Activated CD4-positive, alpha-beta T cell treated with anti-CD3 and anti-CD28 coated beads for 4 hours (primary cell): ENCODE measurements around the gene ALDH3A1.
A peak's percentile ranks its signal among the peaks of the same experiment; 100 is the strongest.

Experiments
- DNase-seq, 2 donors: peaks; one replicate each; pipeline ENCODE4 v3.0.0-alpha.2; 2020

ALDH3A1 gene

DNA sequence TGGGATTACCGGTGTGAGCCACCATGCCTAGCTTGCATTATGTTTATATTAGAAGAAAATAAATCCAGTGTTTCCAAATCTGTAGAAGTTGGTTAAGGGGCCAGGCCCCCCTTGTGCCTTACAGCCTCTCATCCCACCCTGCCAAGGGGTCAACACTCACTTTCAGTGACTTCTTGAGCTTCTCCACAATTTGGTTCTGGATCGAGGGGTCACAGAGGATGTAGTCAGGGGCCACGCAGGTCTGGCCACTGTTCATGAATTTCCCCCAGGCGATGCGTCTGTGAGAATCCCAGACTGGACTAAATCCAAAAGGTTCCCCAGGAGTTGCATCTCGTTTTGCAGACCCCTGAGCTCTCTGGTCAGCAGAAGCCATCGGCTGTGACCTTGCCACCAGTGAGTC lies 7.2 kb downstream of the ALDH3A1 start:
- DNase-seq: no peak

DNA sequence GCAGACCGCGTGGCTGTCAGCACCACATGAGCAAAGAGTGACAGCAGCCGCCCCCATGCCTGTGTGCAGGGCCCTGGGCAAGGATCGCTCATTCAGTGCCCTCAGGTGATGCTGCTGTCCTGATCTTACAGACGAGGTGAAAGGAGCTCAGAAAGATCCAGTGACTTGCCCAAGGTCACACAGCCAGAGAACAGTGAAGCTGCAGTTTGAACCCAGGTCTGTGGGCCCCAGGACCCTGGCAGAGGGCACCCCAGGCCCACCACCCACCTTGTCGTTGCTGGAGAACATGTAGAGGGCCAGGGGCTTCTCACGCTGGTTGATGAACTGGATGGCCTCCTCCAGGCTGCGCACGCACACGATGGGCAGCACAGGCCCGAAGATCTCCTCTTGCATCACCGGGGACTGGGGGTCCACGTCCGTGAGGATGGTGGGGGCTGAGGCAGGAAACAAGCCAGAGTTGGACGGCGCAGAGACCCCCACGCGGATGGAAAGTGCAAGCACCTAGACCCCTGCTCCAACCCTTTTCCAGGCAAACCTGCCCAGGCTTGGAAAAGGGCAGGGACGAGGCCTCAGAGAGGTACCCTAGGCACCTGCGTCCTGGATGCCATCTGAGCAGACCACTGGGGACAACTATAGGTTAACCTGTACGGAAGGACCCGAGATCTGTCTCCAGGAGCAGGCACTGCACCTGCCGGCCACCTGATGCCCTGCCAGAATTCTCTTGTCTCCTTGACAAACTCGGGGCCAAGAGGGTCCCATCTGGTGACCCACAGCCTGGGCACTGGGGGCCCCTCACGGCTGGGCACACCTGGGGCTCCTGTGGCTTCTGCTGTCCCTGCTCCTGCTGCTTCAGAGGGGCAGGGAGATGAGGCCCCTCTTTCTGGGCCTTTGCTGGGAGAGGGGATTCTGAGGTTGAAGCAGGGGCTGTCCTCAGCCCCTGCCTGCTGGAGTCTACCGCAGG lies 8.6 kb downstream of the ALDH3A1 start:
- DNase-seq: no peak

DNA sequence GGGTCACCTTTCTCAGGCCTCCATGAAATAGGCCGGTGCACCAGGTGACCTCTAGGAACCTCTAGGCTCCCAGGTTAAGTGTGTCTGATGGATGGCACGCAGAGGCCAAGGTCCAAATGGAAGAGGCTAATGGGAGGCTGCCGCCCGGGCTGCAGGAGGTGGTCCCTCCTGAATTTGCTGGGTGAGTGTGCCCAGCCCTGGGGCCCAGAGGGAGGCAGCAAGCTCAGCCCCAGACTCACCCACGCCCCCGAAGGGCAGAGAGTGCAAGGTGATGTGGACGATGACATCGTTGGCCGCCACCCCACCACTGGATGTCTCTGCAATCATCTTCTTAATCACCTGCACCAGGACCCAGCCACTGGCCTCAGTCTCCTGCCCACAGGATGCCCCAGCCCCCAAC lies 9.3 kb downstream of the ALDH3A1 start:
- no peak for DNase-seq

DNA sequence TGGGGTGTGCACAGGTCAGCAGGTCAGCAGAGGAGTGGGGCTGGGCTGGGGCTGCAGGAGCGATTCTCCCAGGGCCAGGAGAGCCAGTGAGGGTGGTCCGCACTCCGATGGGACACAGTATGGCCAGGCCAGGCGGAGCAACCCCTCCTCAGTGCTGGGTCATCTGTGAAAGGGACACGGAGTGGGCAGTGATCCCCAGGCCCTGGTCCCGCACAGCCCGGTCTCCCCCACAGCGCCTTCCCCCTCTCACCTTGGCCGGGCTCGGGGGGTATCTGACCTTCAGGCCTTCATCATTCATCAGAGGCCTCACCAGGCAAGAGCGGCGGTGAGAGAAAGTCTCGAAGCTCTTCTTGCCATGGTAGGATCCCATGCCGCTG lies 10.0 kb downstream of the ALDH3A1 start:
- DNase-seq: no peak

DNA sequence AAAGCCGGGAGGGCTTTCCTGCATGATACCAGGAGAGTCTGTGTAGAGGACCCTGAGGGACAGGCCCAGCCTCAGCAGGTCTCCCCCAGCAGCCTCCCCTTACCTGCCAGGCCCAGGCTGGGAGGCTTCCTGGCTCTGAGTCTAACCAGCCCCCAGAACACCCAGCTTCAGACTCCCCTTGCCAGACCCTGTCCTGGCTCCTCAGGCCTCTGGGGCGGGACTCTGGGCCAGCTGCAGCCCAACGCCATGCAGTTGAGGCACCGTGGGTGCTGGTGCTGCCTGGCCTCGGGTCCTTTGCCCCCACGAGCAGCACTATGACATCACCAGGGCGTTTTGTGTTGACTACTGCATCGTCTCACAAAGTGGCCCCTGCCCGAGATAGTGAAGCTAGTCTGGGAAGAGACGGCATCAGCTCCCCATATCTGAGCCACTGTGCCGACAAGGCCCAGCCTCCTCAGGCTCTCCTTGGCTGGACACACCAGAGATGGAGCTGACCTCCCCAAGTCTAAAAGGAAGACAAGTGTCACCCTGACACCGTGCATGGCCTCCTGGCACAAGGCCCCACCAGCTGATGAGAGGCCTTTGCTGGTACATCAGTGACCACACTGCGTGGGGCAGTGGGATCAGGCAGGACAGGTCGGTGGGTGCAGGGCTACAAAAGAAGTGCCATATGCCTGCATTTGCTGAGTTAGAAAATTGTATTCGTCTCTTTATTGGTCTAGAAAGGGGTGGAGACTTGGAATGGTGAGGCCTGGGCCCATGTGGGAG lies 10.6 kb downstream of the ALDH3A1 start:
- DNase-seq: no peak

DNA sequence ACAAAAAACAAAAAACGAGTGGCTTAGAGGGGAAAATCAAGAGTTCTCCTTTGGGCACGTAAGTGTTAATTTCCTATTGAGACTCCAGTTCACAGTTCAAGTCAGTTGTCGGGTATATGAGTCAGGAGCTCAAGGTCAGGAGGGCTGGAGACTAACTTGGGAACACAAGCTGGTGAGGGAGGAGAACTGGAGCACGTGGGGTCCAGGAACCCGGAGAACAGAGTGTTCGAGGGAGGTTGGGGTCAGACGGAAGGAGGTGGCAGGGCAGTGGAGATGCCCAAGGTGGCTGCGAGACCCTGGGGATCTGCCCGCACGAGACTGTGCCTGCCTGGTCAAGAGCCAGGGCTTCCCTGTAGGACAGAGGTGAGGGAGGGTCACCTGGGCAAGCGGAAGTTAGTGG lies 12.0 kb downstream of the ALDH3A1 start:
- no peak for DNase-seq

DNA sequence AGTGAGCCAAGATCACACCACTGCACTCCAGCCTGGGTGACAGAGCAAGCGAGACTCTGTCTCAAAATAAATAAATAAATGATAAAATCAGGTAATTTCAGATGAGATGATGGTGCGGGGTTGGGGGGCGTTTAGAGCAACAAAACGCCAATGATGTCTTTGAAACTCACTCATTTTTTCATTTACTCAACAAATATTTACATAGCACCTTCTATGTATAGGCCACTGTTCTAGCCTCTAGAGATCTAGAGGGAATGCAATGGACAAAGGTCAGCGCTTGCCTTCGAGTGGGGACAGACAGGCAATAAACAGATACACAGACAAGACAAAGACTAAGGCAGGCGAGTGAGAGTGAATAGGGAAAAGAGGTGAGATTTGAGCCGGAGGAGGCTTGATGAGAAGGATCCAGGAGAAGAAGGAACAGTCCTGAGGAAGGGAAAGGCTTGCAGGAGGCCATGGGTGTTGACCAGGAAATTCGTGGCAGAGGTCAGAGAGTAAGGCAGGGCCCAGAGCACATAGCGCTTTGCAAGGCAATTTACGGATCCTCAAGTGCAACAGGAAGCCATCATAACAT lies 14.1 kb downstream of the ALDH3A1 start:
- DNase-seq: no peak

DNA sequence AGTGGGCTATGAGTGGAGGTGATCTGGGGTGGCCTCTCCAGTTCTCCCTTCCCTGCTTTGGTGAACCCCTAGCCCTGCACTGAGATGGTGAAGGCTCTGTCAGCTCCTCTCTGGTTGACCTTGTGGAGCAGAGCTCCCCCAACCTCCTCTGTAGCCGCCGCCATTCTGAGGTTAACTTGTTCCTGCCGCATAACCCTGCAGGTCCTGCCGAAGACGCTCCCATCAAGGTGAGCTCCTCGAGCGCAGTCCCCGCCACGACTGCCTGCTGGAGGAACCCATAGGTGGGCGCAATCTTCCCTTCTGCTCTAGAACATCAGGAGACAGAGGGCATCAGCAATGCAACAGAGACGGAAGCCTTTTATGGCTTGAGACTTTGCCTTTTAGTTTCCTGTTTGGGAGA lies 16.5 kb downstream of the ALDH3A1 start:
- no peak for DNase-seq

DNA sequence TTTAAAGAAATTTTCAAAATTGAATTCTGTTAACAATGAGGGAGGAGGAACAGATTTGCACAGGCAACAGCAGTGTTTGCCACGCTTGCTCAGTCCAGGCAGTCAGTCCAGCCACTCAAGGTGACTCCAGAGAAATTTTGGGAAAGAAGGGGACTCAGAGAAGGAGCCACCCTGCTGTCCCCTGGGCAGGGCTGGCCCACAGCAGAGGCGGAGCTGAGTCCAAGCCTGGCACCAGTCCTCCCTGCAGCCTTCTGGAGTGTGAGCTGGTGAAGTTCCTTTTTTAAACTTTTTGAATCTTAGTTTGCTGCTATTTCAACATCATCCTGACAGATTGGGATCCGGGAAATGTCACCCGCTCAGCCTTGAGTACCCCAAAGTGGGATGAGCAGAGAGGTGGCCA lies 17.3 kb downstream of the ALDH3A1 start:
- no peak for DNase-seq

DNA sequence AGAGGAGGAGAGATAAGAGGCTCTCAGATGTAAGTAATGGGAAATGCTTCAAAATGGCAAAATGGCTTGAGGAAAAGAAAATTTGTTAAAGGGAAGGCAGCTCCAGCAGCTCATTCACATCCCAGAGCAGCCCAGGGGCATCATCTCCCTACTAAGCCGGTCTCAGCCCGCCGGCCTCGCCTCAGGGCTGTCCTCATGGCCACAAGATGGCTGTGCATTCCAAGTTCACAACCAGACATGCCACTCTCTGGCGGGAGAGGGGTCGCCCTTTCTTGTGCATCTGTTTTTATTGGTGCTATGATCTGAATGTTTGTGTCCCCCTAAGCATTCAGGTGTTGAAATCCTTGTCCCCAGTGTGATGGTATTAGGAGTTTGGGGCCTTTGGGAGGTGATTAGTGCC lies 18.2 kb downstream of the ALDH3A1 start:
- no peak for DNase-seq

DNA sequence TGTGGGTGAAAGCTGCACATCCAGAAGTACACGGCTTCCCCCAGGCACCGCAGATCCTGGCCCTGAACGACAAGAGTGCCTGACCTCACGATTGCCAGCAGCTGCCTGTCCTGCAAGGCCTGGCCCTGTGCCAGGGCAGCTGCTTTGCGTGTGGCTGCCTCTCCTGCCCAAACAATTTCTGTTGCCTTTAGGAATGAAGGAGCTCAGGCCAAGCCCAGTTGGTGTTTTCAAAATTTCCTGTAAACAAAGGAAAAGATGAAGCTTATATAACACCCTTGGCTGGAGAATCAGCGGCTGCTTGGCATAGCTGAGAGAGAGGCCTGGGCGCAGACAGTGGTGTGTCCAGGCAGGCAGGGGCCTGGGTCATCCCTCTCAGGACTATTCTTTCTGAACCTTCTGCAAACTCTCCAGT lies 20.0 kb downstream of the ALDH3A1 start:
- DNase-seq: no peak

DNA sequence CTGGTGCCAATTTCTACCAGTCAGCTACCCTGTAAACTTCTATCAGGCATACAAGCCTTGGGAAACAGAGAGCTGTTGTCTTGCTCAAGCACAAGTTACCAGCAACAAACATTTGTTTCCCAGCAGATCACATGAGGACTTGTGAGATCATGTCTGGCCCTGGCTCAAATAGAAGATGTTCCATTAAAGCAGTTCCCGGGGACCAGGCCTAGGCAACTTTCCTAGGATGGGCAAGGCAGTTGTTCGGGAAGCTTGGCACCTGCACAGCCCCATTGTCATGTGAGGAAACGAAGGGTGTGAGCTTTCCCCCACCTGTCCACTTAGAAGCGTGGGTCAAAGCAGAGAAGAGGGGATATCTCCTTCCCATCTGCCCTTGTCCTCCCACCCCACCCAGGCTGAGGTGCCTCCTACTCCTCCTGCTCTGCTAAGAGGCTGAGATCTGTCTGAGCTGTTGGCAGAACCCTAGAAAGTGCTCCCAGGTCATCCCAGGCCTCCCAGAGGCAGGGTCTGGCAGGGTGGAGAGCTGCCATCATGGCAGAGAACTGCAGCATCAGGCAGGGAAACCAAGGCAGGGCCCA lies 20.5 kb downstream of the ALDH3A1 start:
- DNase-seq: no peak

DNA sequence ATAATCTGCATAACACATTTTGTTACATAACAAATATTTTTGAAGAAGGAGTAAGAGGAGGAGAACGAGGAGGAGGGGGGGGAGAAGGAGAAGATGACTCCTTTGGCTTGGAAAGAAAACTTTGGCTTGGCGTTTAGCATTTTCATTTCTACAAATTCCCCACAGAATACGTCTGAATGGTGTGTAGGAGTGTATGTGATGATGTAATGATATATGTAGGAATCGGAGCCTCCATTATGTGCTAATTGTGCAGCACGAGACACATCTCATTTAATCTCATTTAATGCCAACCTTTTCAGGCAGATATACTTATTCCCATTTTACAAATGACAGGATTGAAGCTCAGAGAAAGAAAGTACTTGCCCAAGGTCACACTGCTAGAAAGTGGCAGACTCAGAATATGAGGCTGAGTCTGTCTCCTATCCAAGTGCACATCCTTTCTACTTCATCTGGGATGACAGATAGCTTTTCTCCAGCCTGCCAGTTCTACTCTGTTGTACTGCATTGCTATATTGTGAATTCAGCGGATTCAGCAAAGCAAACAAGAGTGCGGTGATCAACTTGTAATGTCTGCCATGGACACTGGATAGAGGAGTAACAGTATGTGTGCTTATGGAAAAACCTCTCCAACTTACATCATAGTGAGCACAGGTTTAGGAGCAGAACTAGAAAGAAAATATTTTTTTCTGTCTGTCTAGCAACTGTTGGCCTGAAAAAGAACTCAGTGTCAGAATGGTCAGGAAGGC lies 21.3 kb downstream of the ALDH3A1 start:
- no peak for DNase-seq

DNA sequence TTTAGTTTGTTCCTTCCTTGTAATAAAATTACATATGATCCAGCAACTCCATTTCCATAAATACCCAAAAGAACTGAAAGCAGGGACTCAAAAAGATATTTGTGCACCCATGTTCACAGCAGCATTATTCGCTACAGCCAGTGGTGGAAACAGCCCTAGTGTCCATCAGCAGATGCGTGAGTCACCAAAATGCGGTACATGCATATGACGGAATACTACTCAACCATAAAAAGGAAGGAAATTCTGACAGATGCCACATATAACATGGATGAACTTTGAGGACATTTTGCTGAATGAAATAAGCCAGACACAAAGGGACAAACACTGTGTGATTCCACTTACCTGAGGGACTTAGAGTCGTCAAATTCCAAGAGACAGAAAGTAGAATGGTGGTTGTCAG lies 22.6 kb downstream of the ALDH3A1 start:
- no peak for DNase-seq

DNA sequence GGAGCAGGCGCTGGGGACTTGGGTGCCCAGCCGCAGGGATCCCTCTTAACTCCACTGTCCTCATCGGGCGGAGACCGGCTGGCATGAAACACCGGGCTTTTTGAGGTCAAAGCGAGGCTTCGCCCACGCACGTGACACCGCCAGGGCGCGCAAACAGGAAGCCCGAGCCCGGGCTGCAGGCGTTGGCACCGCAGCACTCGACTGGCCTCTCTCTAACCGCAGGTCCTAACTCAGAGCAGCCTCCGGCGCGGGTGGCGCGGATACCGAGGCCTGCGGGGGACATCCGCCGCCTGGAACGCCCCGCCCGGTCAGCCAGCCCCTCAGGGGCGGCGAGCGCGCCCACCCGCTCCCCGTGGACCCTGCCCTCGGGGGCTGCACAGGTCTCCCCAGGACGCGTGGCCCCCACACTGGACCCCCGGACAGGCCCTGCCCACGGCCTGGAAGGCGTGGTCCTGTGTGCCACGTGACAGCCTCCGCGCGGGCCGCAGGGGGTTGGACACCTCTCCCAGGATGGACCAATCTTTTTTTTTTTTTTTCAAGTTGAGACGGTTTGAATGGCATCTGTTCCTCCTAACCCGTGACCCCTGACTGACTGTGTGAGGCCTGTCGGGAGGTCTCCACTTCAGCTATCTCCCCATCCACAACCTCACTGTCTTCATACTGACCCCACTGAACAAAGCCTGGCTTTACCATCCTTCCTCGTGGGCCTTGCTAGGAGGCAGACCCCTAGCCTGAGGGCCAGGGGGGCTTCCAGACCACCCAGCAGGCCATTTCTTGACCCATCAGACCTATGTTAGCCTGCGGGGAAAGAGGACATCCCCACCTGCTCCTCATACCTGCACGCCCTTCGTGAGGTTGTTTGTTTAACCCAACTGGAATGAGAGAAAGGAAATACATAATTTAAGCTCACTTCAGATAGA lies 23.3 kb downstream of the ALDH3A1 start:
- peak; percentile 33 to 37 for DNase-seq

DNA sequence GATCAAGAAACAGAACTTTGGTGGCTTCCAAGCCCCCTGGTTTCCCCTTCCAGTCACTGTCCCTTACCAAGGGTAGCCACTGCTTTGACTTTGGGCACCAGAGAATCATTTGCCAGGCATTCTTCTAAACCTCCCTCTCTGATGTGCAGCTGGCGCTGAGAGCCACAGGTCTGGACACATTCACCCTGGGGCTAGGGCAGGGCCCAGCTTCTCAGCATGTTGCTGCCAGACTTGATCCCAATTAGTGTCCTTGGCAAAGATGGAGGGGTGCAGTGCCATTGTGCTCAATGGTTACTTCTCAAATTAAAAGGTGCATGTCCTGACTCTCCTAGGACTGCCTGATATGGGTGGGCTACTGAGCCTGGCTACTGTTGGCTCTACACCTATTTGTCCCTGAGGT lies 24.1 kb downstream of the ALDH3A1 start:
- DNase-seq: no peak

DNA sequence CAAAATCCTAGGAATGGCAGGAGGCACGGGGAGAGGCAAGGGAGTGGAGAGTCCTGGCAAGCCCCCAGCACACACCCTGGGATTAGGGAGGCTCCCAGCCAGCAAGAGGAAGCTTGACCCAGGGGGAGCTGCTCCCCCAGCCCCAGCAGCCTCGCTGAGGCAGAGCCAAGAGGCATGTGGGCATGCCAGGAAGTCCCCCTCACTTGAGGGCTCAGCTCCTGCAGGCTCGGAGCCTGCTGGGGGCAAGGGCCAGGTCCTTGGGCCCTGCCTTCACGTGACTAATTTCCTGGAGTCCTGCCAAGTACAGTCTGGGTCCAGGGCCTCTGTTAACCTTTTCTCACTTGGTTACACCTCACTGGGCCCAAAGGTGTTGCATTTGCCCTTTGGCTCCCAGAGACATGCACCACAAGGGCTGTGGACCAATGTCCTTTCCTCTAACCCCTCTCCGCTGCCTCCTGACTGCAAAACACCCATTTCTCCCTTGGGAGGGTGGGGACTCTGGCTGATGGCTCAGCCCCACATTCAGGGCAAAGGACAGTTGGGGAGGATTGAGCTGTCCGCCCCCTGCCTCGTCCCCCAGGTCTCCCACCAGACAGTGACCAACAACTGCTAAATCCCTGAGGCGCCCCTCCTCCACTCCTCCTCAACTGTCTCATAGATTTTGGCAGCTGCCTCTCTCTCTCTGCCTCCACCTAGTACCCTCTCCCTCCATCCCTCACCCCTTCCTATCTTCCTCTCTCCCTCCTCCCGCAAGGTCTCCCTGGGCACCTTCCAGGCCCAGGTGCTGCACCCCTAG lies 27.3 kb downstream of the ALDH3A1 start:
- DNase-seq: no peak

DNA sequence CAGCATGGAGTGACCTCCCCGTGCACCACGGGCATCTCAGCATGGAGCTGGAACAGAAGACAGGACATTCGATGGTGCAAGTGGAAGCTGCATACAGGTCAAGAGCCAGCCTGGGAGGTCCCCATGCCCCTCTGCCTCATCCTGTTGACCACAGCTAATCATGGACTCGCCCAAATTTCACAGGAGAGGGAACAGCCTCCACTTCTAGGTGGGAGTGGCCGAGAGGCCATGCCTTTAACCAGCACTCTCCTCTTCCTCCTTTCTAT lies 28.0 kb downstream of the ALDH3A1 start:
- no peak for DNase-seq

DNA sequence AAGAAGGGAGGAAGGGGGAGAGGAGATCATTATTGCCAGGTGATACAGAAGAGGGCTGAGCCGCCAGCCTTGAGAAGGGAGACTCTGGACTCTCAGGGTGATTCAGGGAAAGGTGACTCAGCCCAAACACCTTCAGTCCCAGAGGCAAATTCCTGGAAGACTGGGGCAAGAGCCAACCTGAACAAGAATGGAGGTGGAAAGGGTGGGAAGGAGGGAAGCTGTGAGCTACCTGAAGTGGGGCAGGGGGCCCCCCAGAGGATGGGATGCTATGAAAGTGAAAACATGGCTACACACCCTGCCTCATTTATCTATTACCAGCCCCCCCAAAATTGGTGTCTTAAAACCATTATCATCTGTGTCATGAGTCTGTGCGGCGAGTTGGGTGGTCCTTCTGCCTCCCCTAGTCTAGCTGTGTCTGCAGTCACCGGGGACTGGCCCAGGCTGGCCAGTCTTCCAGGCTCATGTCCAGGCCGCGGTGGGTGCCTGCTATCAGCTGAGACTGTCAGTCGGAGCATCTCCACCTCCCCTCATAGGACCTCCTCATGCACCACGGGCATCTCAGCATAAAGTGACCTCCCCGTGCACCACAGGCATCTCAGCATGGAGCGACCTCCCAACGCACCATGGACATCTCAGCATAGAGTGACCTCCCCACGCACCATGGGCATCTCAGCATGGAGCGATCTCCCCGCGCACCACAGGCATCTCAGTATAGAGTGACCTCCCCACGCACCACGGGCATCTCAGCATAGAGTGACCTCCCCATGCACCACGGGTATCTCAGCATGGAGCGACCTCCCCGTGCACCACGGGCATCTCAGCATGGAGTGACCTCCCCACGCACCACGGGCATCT lies 28.5 kb downstream of the ALDH3A1 start:
- no peak for DNase-seq
